Epithelial cell of esophagus (primary cell): ENCODE results near the gene MUC21.
A peak's percentile ranks its signal among the peaks of the same experiment; 100 is the strongest.

Source experiments
- DNase-seq: peaks from one replicate; pipeline ENCODE4 v3.0.0; 2010; ENCODE audit warnings: low read depth
- H3K4me3 ChIP-seq: 2 replicates; pipeline ENCODE4 v1.5.1; 2011; ENCODE audit warnings: mild to moderate bottlenecking, low read length, control low read depth
- CTCF ChIP-seq: IDR thresholded peaks from 2 replicates; pipeline ENCODE4 v1.5.1; 2011; ENCODE audit warnings: low read depth, mild to moderate bottlenecking, low read length, control low read depth, inconsistent platforms; ENCODE audit not compliant: insufficient read depth; ENCODE audit errors: missing control alignments

MUC21 gene

GRCh38 chr6:30942338-30943060 lies 41.0 kb upstream of the MUC21 start:
- peak; percentile 89 for DNase-seq
- no peak overlapping the region for H3K4me3 ChIP-seq
- peak; percentile 72 for TF ChIP-seq CTCF

- DNase-seq: no peak
- no peak overlapping the region for H3K4me3 ChIP-seq
- TF ChIP-seq CTCF: no peak
Measured at GRCh38 chr6:30944051-30944450, 39.5 kb upstream of the MUC21 start.

GRCh38 chr6:30945281-30945680 lies 38.2 kb upstream of the MUC21 start:
- H3K4me3 ChIP-seq: no peak overlapping the region
- no peak for TF ChIP-seq CTCF
- no peak for DNase-seq

- no peak for DNase-seq
- H3K4me3 ChIP-seq: no peak overlapping the region
- no peak for TF ChIP-seq CTCF
Measured at GRCh38 chr6:30947231-30947630, 36.3 kb upstream of the MUC21 start.

- DNase-seq: no peak
- no peak for TF ChIP-seq CTCF
- no peak overlapping the region for H3K4me3 ChIP-seq
Measured at GRCh38 chr6:30948811-30949210, 34.7 kb upstream of the MUC21 start.

- DNase-seq: no peak
- no peak for TF ChIP-seq CTCF
- no peak overlapping the region for H3K4me3 ChIP-seq
Measured at GRCh38 chr6:30951907-30952469, 31.5 kb upstream of the MUC21 start.
